Mesenchymal stem cell (in vitro differentiated cells and primary cell): ENCODE results near the gene CDK15.

Source experiments
- DNase-seq: peaks from one replicate; pipeline ENCODE4 v3.0.0-alpha.2; 2013
- H2AFZ ChIP-seq: one replicate; pipeline ENCODE4 v1.6.1; 2013; ENCODE audit warnings: low read depth, mild to moderate bottlenecking, control low read depth, inconsistent platforms, low read length, moderate library complexity
- H2AK5ac ChIP-seq: 2 replicates; pipeline ENCODE4 v1.6.1; 2013; ENCODE audit warnings: low read length, moderate library complexity, mild to moderate bottlenecking, inconsistent platforms; ENCODE audit not compliant: severe bottlenecking
- H2BK120ac ChIP-seq: one replicate; pipeline ENCODE4 v1.6.1; 2013; ENCODE audit warnings: low read depth, mild to moderate bottlenecking, inconsistent platforms, low read length, moderate library complexity
- H2BK12ac ChIP-seq, 2 experiments: one replicate each; pipeline ENCODE4 v1.6.1; 2013; ENCODE audit warnings: inconsistent platforms in 2 of 2, low read length in 2 of 2, mild to moderate bottlenecking in 2 of 2, moderate library complexity in 2 of 2, control low read depth in 1 of 2
- H2BK15ac ChIP-seq: one replicate; pipeline ENCODE4 v1.6.1; 2013; ENCODE audit warnings: mild to moderate bottlenecking, low read depth, inconsistent platforms; ENCODE audit not compliant: poor library complexity, severe bottlenecking
- H2BK5ac ChIP-seq: 2 replicates; pipeline ENCODE4 v1.6.1; 2013; ENCODE audit warnings: low read depth, mild to moderate bottlenecking, low read length, control low read depth, inconsistent platforms; ENCODE audit not compliant: poor library complexity, severe bottlenecking
- H3K14ac ChIP-seq, 2 experiments: one replicate each; pipeline ENCODE4 v1.6.1; 2013; ENCODE audit warnings: inconsistent platforms in 2 of 2, low read length in 2 of 2, control low read depth in 1 of 2, mild to moderate bottlenecking in 1 of 2, moderate library complexity in 1 of 2
- H3K18ac ChIP-seq, 2 experiments: one replicate each; pipeline ENCODE4 v1.6.1; 2013; ENCODE audit warnings: inconsistent platforms in 2 of 2, low read length in 2 of 2, control low read depth in 1 of 2, low read depth in 1 of 2, mild to moderate bottlenecking in 1 of 2
- H3K23ac ChIP-seq, 2 experiments: one replicate each; pipeline ENCODE4 v1.6.1; 2013; ENCODE audit warnings: inconsistent platforms in 2 of 2, low read length in 2 of 2, mild to moderate bottlenecking in 2 of 2, moderate library complexity in 2 of 2, control low read depth in 1 of 2
- H3K27ac ChIP-seq: 2 replicates; pipeline ENCODE4 v1.5.1; 2013; ENCODE audit warnings: mild to moderate bottlenecking, moderate library complexity, low read length, control low read depth, inconsistent platforms; ENCODE audit not compliant: poor library complexity, severe bottlenecking
- H3K27me3 ChIP-seq, 2 experiments: 2 replicates each; pipeline versions ENCODE4 v1.6.1 to v1.7.0; 2013; ENCODE audit warnings: low read length in 2 of 2, mild to moderate bottlenecking in 2 of 2, moderate library complexity in 2 of 2, control low read depth in 1 of 2, inconsistent platforms in 1 of 2; ENCODE audit not compliant: control insufficient read depth in 1 of 2, insufficient read depth in 1 of 2
- H3K36me3 ChIP-seq, 2 experiments: 2 replicates each; pipeline versions ENCODE4 v1.6.1 to v1.7.0; 2013; ENCODE audit warnings: low read length in 2 of 2, control low read depth in 1 of 2, inconsistent platforms in 1 of 2, low read depth in 1 of 2, mild to moderate bottlenecking in 1 of 2; ENCODE audit not compliant: insufficient read depth in 2 of 2, control insufficient read depth in 1 of 2
- H3K4ac ChIP-seq, 2 experiments: one replicate each; pipeline ENCODE4 v1.6.1; 2013; ENCODE audit warnings: inconsistent platforms in 2 of 2, low read length in 2 of 2, mild to moderate bottlenecking in 2 of 2, moderate library complexity in 2 of 2, control low read depth in 1 of 2, low read depth in 1 of 2
- H3K4me1 ChIP-seq: 2 replicates; pipeline ENCODE4 v1.6.1; 2013; ENCODE audit warnings: low read depth, low read length, control low read depth; ENCODE audit not compliant: control insufficient read depth, insufficient read depth
- H3K4me2 ChIP-seq: 2 replicates; pipeline ENCODE4 v1.6.1; 2013; ENCODE audit warnings: low read length, mild to moderate bottlenecking, inconsistent platforms; ENCODE audit not compliant: poor library complexity, severe bottlenecking
- H3K4me3 ChIP-seq, 2 experiments: 2 replicates each; pipeline versions ENCODE4 v1.5.1 to v1.7.0; 2013; ENCODE audit warnings: low read length in 2 of 2, mild to moderate bottlenecking in 2 of 2, control low read depth in 1 of 2, low read depth in 1 of 2; ENCODE audit not compliant: insufficient read depth in 1 of 2
- H3K79me1 ChIP-seq: replicated peaks from 2 replicates; pipeline ENCODE4 v1.6.1; 2013; ENCODE audit warnings: mild to moderate bottlenecking, control low read depth, low read length, inconsistent platforms; ENCODE audit not compliant: poor library complexity, severe bottlenecking
- H3K9ac ChIP-seq: 2 replicates; pipeline ENCODE4 v1.7.0; 2013; ENCODE audit warnings: mild to moderate bottlenecking, low read length, moderate library complexity
- H3K9me3 ChIP-seq: 2 replicates; pipeline ENCODE4 v1.7.0; 2013; ENCODE audit warnings: mild to moderate bottlenecking, low read length; ENCODE audit not compliant: control insufficient read depth
- H4K8ac ChIP-seq: one replicate; pipeline ENCODE4 v1.6.1; 2013; ENCODE audit warnings: inconsistent platforms, mild to moderate bottlenecking, low read length, moderate library complexity
- H4K91ac ChIP-seq: one replicate; pipeline ENCODE4 v1.6.1; 2013; ENCODE audit warnings: mild to moderate bottlenecking, low read length, inconsistent platforms
- WGBS: methylation state at CpG from one replicate; pipeline ENCODE4 v1.1.7; 2013; ENCODE audit warnings: mixed read lengths; 5-methylcytosine and 5-hydroxymethylcytosine counted together

CDK15 gene

DNA sequence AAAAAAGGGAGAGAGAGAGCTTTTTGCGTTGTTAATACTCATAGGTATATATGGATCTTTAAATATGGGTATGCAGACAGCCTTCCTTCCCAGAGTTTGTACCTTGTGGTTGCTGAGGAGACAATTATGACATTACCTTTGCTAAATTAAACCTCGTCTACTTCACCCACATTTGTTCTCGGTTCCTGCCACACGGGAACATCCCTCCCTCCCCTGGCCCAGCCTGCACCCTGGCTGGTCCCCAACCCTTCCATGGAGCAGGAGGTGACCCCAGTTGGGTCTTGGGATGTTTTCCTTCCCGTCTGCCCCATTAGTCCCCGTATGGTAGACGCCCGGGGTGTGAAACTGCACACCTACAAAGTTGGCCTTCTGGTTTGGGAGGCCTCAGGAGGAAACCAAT is 122.0 kb downstream of the CDK15 start:
- Histone ChIP-seq H3K14ac (no peak overlapping the region), H3K4ac (no peak overlapping the region), H3K4me3 (no peak overlapping the region), H3K4me2 (no peak overlapping the region), H2BK5ac (no peak overlapping the region), H3K79me1 (no peaks in the 10 kb centered on the region), H3K27me3 (peaks cover 0 to 41% of the 10 kb centered on the region in 2 experiments), H4K8ac (no peak overlapping the region), H3K18ac (no peak overlapping the region), H2BK120ac (no peak overlapping the region), H3K9ac (no peak overlapping the region), H3K27ac (no peak overlapping the region), H2BK12ac (no peak overlapping the region), H3K9me3 (no peaks in the 10 kb centered on the region), H3K4me1 (peaks cover 3% of the 10 kb centered on the region), H2AFZ (no peak overlapping the region), H2AK5ac (no peak overlapping the region), H2BK15ac (no peak overlapping the region), H3K23ac (no peak overlapping the region), H4K91ac (no peak overlapping the region), H3K36me3 (no peaks in the 10 kb centered on the region)
- WGBS, result 92% methylated on average over 7 of the region's 8 CpGs
- no peak for DNase-seq

DNA sequence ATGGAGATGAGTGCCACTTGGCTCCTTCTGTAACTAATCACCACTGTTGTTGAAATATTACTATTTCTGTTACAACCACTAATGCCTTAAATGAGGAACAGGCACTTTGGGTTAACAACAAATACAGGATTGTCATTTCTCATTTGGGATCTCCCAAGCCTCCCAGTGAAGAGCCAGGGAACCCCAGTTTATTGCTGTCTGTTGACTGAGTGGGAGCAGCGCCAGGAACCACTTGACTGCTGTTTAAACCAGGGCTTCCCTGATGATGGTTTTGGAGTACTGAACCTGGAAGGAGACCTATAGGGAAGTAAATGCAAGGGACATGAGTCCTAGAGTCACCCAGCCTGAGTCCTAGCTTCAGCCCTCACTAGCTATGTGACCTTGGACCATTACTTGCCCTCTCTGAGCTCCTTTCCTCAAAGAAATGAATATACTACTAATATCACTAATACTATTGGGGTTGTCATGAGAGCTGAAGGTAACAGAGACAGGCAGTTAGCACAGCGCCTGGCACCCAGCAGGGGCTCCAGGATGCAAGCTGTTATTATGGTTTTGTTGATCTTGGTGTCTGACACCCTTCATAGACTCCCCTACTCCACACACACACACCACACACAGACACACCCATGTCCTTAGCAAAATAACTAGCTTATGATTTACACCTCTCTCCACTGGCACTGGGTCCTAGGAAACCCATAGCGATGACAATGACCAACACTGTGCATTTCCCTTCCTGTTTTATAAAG is 123.1 kb downstream of the CDK15 start:
- 96% methylated on average over 2 of the region's 3 CpGs for WGBS
- Histone ChIP-seq H3K4me1 (peaks cover 3% of the 10 kb centered on the region), H3K23ac (no peak overlapping the region), H3K36me3 (no peaks in the 10 kb centered on the region), H2BK12ac (no peak overlapping the region), H2BK120ac (no peak overlapping the region), H2BK5ac (no peak overlapping the region), H2AFZ (no peak overlapping the region), H4K91ac (no peak overlapping the region), H3K4ac (no peak overlapping the region), H4K8ac (no peak overlapping the region), H3K79me1 (no peaks in the 10 kb centered on the region), H2BK15ac (no peak overlapping the region), H3K14ac (no peak overlapping the region), H3K27ac (no peak overlapping the region), H3K9ac (no peak overlapping the region), H3K18ac (no peak overlapping the region), H3K27me3 (peaks cover 0 to 30% of the 10 kb centered on the region in 2 experiments), H3K4me2 (no peak overlapping the region), H3K4me3 (no peak overlapping the region), H2AK5ac (no peak overlapping the region), H3K9me3 (no peaks in the 10 kb centered on the region)
- no peak for DNase-seq

DNA sequence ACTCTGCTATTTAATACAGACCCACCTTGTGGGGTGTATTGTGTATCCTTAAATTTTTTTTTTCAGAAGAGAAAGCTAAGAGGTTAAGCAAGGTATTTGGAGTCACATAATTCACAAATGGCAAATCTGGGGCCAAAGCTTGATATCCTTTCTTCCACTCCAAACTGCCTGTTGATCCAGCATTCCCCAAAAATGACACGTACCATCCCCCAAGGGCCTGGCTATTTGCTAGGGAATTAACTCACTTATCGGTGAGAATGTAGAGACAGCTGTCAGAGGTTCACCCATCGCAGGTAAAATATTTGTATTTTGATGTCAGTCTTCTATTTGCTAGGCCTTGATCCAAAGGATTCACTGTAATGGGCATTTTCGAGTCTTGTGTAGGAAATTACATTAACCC is 123.7 kb downstream of the CDK15 start:
- WGBS, result 90% methylated on average over 4 of the region's 4 CpGs
- Histone ChIP-seq H3K4me3 (no peak overlapping the region), H3K9me3 (peaks cover under 1% of the 10 kb centered on the region), H2BK5ac (no peak overlapping the region), H2AK5ac (no peak overlapping the region), H3K79me1 (no peaks in the 10 kb centered on the region), H3K9ac (no peak overlapping the region), H2BK12ac (no peak overlapping the region), H3K27ac (no peak overlapping the region), H2AFZ (no peak overlapping the region), H3K27me3 (peaks cover 0 to 26% of the 10 kb centered on the region in 2 experiments), H3K14ac (no peak overlapping the region), H3K36me3 (no peaks in the 10 kb centered on the region), H3K4me1 (peaks cover 3% of the 10 kb centered on the region), H3K4ac (no peak overlapping the region), H2BK120ac (no peak overlapping the region), H2BK15ac (no peak overlapping the region), H4K8ac (no peak overlapping the region), H3K4me2 (no peak overlapping the region), H4K91ac (no peak overlapping the region), H3K18ac (no peak overlapping the region), H3K23ac (no peak overlapping the region)
- DNase-seq, result no peak

DNA sequence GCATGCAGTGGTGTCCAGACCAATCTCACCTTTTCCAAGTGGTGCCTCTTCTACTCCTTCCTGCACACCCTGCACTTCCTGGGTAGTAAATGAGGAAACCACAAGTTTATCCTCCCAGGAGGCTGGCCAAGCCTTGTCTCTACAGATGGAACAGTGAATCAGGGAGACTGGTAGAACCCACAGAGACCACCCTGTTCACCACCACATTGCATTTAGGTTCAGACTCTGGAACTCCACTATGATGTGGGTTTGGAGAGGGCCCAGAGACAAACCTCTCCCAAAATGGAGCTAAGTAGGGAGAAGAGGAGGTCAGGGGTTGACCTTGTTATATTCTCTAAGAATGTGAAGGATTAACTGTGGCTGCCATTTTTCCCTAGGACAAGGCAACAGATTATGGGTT is 124.5 kb downstream of the CDK15 start:
- no peak overlapping the region for H2BK15ac ChIP-seq
- no peak overlapping the region for H4K91ac ChIP-seq
- H3K4me1 ChIP-seq, result peaks cover 3% of the 10 kb centered on the region
- no peak overlapping the region for H3K18ac ChIP-seq
- no peak overlapping the region for H3K4me2 ChIP-seq
- H2BK5ac ChIP-seq, result no peak overlapping the region
- no peak overlapping the region for H2BK120ac ChIP-seq
- H3K79me1 ChIP-seq, result no peaks in the 10 kb centered on the region
- no peak overlapping the region for H2AFZ ChIP-seq
- H3K9me3 ChIP-seq, result peaks cover 4% of the 10 kb centered on the region
- no peak for DNase-seq
- no peaks in the 10 kb centered on the region for H3K36me3 ChIP-seq
- no peak overlapping the region for H2AK5ac ChIP-seq
- no peak overlapping the region for H3K4ac ChIP-seq
- no peak overlapping the region for H3K23ac ChIP-seq
- H3K14ac ChIP-seq, result no peak overlapping the region
- no peak overlapping the region for H4K8ac ChIP-seq
- H2BK12ac ChIP-seq, result no peak overlapping the region
- peaks cover 0 to 30% of the 10 kb centered on the region in 2 experiments for H3K27me3 ChIP-seq
- H3K4me3 ChIP-seq, result no peak overlapping the region
- H3K27ac ChIP-seq, result no peak overlapping the region
- H3K9ac ChIP-seq, result no peak overlapping the region
